ENCODE data around the gene TRIM33. TPM values are rescaled to one million over a fixed set of nuclear protein-coding genes. Genes with fewer than 3 reads are reported as not detected.

The TRIM33 gene
- total RNA-seq, 1 experiment from 2014 or later: 7.9 TPM

GRCh38 chr1:114346480-114347029 is 164.4 kb downstream of the TRIM33 start:
- peak; percentile 89 for DNase-seq (ENCODE audit: low read depth)
- in situ Hi-C loops (cut with HindIII; ENCODE audit: low pct_unique_long_range_greater_than_20kb, low sequenced_read_pairs): no loop called here

- no peak for DNase-seq (ENCODE audit: low read depth)
- in situ Hi-C loops (cut with HindIII; ENCODE audit: low pct_unique_long_range_greater_than_20kb, low sequenced_read_pairs): no loop called here
Measured at GRCh38 chr1:114345930-114346479, 165.0 kb downstream of the TRIM33 start.

DNA sequence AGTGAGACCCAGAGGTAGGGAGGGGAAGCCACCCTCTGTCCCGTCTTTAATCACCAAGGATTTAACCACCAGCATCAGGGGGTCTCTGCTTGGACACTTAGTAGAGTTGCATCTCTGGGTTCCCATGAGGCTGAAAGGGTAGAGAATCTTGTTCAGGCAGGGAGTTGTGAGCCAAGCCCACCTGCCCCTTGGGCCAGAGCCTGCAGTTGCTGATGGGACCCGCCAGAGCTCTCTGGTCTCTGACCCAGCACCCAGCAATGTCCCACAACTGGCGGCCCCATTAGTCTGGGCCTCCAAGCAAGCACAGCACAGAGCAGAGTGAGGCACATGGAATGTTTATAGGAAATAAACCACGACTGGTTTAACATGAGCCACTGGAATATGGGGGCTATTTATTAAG is 166.3 kb downstream of the TRIM33 start:
- DNase-seq (ENCODE audit: low read depth): no peak
- in situ Hi-C loops (cut with HindIII; ENCODE audit: low pct_unique_long_range_greater_than_20kb, low sequenced_read_pairs): no loop called here

Other genes starting within 250 kb of the TRIM33 start
- gene BCAS2, start 70.4 kb upstream of the TRIM33 start, total RNA-seq (2014; rRNA removed; shearing (Covaris generic); ENCODE audit: low replicate concordance): 13.3 and 17.8 TPM in 2 replicates
- gene DENND2C, start 158.8 kb upstream of the TRIM33 start, total RNA-seq (2014; rRNA removed; shearing (Covaris generic); ENCODE audit: low replicate concordance): 0.26 and 0.84 TPM in 2 replicates
- gene AMPD1, start 184.3 kb upstream of the TRIM33 start, total RNA-seq (2014; rRNA removed; shearing (Covaris generic); ENCODE audit: low replicate concordance): not detected in 2 replicates
- 55.8 and 56.0 TPM in 2 replicates for gene NRAS, start 205.6 kb upstream of the TRIM33 start, total RNA-seq (2014; rRNA removed; shearing (Covaris generic); ENCODE audit: low replicate concordance)
- 112 and 120 TPM in 2 replicates for gene CSDE1, start 246.8 kb upstream of the TRIM33 start, total RNA-seq (2014; rRNA removed; shearing (Covaris generic); ENCODE audit: low replicate concordance)